ENCODE results near the gene EIF4G2. TPM values are rescaled to one million over a fixed set of nuclear protein-coding genes. Genes with fewer than 3 reads are reported as not detected.

The EIF4G2 gene
- total and polyA plus RNA-seq, 2 experiments from 2014 or later, result 358 to 788 TPM

- Mint-ChIP-seq H3K27me3 (ENCODE audit: insufficient read depth, low read depth, poor library complexity) (peaks cover 16% of the 10 kb centered on the region), H3K36me3 (ENCODE audit: low read depth) (peaks cover 79% of the 10 kb centered on the region), H3K9me3 (no peaks in the 10 kb centered on the region), H3K4me3 (peak overlapping the region; percentile 50; the same call in 2 of the 3 replicates), H3K27ac (peak overlapping the region; percentile 81), H3K4me1 (peaks cover 31% of the 10 kb centered on the region)
- Histone ChIP-seq H4K20me1 (replicated peaks; ENCODE audit: insufficient read depth) (peaks cover 52% of the 10 kb centered on the region), H3K36me3 (ENCODE audit: insufficient read depth) (peaks cover 66% of the 10 kb centered on the region), H2AFZ (no peak overlapping the region), H3K4me1 (ENCODE audit: insufficient read depth) (peaks cover 19% of the 10 kb centered on the region), H3K27me3 (ENCODE audit: insufficient read depth) (no peaks in the 10 kb centered on the region), H3K9me2 (ENCODE audit: insufficient read depth) (no peaks in the 10 kb centered on the region), H3K4me3 (peak overlapping the region; percentile 95; the same call in 1 of the 2 replicates), H3K4me2 (no peak overlapping the region), H3K27ac (ENCODE audit: low read depth) (peak overlapping the region; percentile 28; the same call in 1 of the 2 replicates), H3F3A (replicated peaks; ENCODE audit: low read depth) (peaks cover 58% of the 10 kb centered on the region), H3K79me2 (replicated peaks; ENCODE audit: insufficient read depth) (peaks cover 48% of the 10 kb centered on the region)
- TF ChIP-seq POLR2AphosphoS5 (IDR thresholded peaks at IDR 0.05; ENCODE audit: low read depth), result no peak
- no peak for TF ChIP-seq ZNF331 (CRISPR knock-in tag; IDR thresholded peaks at IDR 0.05; ENCODE audit: low read depth)
- TF ChIP-seq EZH2 (IDR thresholded peaks at IDR 0.05; ENCODE audit: low read depth, unreplicated experiment), result no peak
- TF ChIP-seq CTCF (conservative IDR thresholded peaks at IDR 0.05; ENCODE audit: low read depth in 2 of 2), result no peak
- no peak for TF ChIP-seq REST (IDR thresholded peaks at IDR 0.05; ENCODE audit: unreplicated experiment)
- ATAC-seq (no peak), DNase-seq (ENCODE audit: low spot score) (no peak)
These were observed 3.0 kb downstream of the EIF4G2 start for GRCh38 chr11:10805741-10806140.

GRCh38 chr11:10803676-10804075, 5.0 kb downstream of the EIF4G2 start:
- no peak overlapping the region for H2AFZ ChIP-seq
- no peak overlapping the region for H3K4me2 ChIP-seq
- DNase-seq (ENCODE audit: low spot score) (no peak), ATAC-seq (no peak)
- H3K36me3 ChIP-seq (ENCODE audit: insufficient read depth), result peaks cover 86% of the 10 kb centered on the region
- no peaks in the 10 kb centered on the region for H3K9me2 ChIP-seq (ENCODE audit: insufficient read depth)
- H4K20me1 ChIP-seq (replicated peaks; ENCODE audit: insufficient read depth), result peaks cover 64% of the 10 kb centered on the region
- Mint-ChIP-seq H3K36me3 (ENCODE audit: low read depth) (peaks cover 99% of the 10 kb centered on the region), H3K9me3 (no peaks in the 10 kb centered on the region), H3K27ac (peak overlapping the region; percentile 67; the same call in 1 of the 2 replicates), H3K4me1 (peaks cover 20% of the 10 kb centered on the region), H3K4me3 (no peak overlapping the region), H3K27me3 (ENCODE audit: insufficient read depth, low read depth, poor library complexity) (peaks cover 12% of the 10 kb centered on the region)
- peaks cover 48% of the 10 kb centered on the region for H3K79me2 ChIP-seq (replicated peaks; ENCODE audit: insufficient read depth)
- H3K4me3 ChIP-seq, result no peak overlapping the region
- H3K4me1 ChIP-seq (ENCODE audit: insufficient read depth), result peaks cover 11% of the 10 kb centered on the region
- no peaks in the 10 kb centered on the region for H3K27me3 ChIP-seq (ENCODE audit: insufficient read depth)
- peaks cover 75% of the 10 kb centered on the region for H3F3A ChIP-seq (replicated peaks; ENCODE audit: low read depth)
- H3K27ac ChIP-seq (ENCODE audit: low read depth), result peak overlapping the region; percentile 50; the same call in 1 of the 2 replicates
- TF ChIP-seq POLR2AphosphoS5 (IDR thresholded peaks at IDR 0.05; ENCODE audit: low read depth) (no peak), EZH2 (IDR thresholded peaks at IDR 0.05; ENCODE audit: low read depth, unreplicated experiment) (no peak), STAT1 (IDR thresholded peaks at IDR 0.05; ENCODE audit: unreplicated experiment) (no peak), ZNF331 (CRISPR knock-in tag; IDR thresholded peaks at IDR 0.05; ENCODE audit: low read depth) (no peak), CTCF (conservative IDR thresholded peaks at IDR 0.05; ENCODE audit: low read depth in 2 of 2) (no peak), REST (IDR thresholded peaks at IDR 0.05; ENCODE audit: unreplicated experiment) (no peak), CREB1 (CRISPR knock-in tag; IDR thresholded peaks at IDR 0.05; ENCODE audit: low read depth) (no peak), ZNF114 (CRISPR knock-in tag; IDR thresholded peaks at IDR 0.05) (no peak), NANOG (IDR thresholded peaks at IDR 0.05; ENCODE audit: borderline replicate concordance) (no peak), EZH2phosphoT487 (IDR thresholded peaks at IDR 0.05; ENCODE audit: unreplicated experiment) (no peak), JUNB (IDR thresholded peaks at IDR 0.05; ENCODE audit: unreplicated experiment) (no peak)

Data from GM23338 (cell line).